HFFc6 (cell line): ENCODE data around the gene ADAM8. TPM values are rescaled to one million over a fixed set of nuclear protein-coding genes. Genes with fewer than 3 reads are reported as not detected.

Experiments used
- DNase-seq: peaks from one replicate; pipeline ENCODE4 v3.0.0-alpha.2; 2018
- H3K27ac Mint-ChIP-seq: 2 replicates; pipeline ENCODE4 v1.8.0; 2020; ENCODE audit warnings: mild to moderate bottlenecking, mixed read lengths
- H3K27me3 Mint-ChIP-seq: 2 replicates; pipeline ENCODE4 v1.8.0; 2021; ENCODE audit warnings: mild to moderate bottlenecking, moderate library complexity, mixed read lengths; ENCODE audit not compliant: insufficient read depth
- H3K36me3 Mint-ChIP-seq: 2 replicates; pipeline ENCODE4 v1.8.0; 2021; ENCODE audit warnings: low read depth, mixed read lengths
- H3K4me1 Mint-ChIP-seq: 2 replicates; pipeline ENCODE4 v1.8.0; 2020; ENCODE audit warnings: low read depth, mixed read lengths
- H3K4me3 Mint-ChIP-seq: 2 replicates; pipeline ENCODE4 v1.8.0; 2020; ENCODE audit warnings: mild to moderate bottlenecking, moderate library complexity, mixed read lengths
- H3K9me3 Mint-ChIP-seq: 2 replicates; pipeline ENCODE4 v1.8.0; 2020; ENCODE audit warnings: mild to moderate bottlenecking, mixed read lengths
- CTCF ChIP-seq: fragments of 200-600 bp; sonication (generic); IDR thresholded peaks from 2 replicates; pipeline ENCODE4 v1.5.0; 2021; ENCODE audit warnings: antibody characterized with exemption, mild to moderate bottlenecking
- total RNA-seq, 6 experiments: library from RNA; stranded (reverse); fragmentation: NEBNext Ultra II Directional; extraction: Animal tissue kit (Norgen Biotek cat#: 25700); gene quantifications; 2 replicates in 1 of 6; 3 replicates in 5 of 6; pipeline ENCODE4 v1.2.3, GENCODE V29; 2021

ADAM8 gene
- total RNA-seq, 6 experiments from 2014 or later, result 0.99 to 2.9 (median 1.2) TPM

- Mint-ChIP-seq H3K27ac (no peak overlapping the region), H3K4me3 (no peak overlapping the region), H3K36me3 (no peaks in the 10 kb centered on the region), H3K4me1 (peaks cover 12% of the 10 kb centered on the region), H3K9me3 (no peaks in the 10 kb centered on the region), H3K27me3 (no peaks in the 10 kb centered on the region)
- no peak for DNase-seq
- no peak for TF ChIP-seq CTCF
These were observed 980 bp downstream of the ADAM8 start for GRCh38 chr10:133275684-133276092.

GRCh38 chr10:133274751-133275683 lies 1.7 kb downstream of the ADAM8 start:
- H3K36me3 Mint-ChIP-seq, result no peaks in the 10 kb centered on the region
- TF ChIP-seq CTCF, result no peak
- DNase-seq, result no peak
- H3K9me3 Mint-ChIP-seq, result no peaks in the 10 kb centered on the region
- no peaks in the 10 kb centered on the region for H3K27me3 Mint-ChIP-seq
- no peak overlapping the region for H3K27ac Mint-ChIP-seq
- peaks cover 12% of the 10 kb centered on the region for H3K4me1 Mint-ChIP-seq
- no peak overlapping the region for H3K4me3 Mint-ChIP-seq

DNA sequence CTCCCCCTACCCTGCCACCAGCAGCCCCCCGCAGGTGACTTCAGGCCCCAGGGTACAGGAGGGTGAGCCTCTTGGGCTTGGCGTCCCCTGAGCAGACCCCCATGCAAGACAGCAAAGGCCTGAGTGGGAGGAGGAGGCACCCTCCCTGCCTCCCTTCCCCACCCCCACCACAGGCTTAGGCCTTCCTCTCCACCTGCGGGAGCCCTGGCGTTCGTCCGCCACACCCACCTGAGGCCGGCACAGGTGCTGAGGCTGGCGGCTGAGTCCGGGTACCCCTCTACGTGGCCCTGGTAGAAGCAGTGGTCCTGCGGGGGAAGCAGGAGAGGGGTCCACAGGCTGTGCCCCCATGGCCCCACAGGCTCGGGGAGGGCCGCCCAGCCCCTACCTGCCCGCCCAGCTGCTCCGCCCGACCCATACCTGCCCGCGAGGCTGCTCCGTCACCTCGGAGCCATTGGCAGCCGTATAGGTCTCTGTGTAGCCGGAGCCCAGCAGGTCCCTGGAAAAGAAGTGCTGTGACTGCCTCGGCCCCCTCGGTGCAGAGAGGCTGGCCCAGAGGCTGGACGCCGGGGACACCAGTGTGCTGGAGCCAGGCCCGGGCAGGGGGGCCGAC lies 3.0 kb downstream of the ADAM8 start:
- Mint-ChIP-seq H3K4me1 (peaks cover 8% of the 10 kb centered on the region), H3K27me3 (no peaks in the 10 kb centered on the region), H3K9me3 (no peaks in the 10 kb centered on the region), H3K4me3 (no peak overlapping the region), H3K36me3 (no peaks in the 10 kb centered on the region), H3K27ac (no peak overlapping the region)
- no peak for DNase-seq
- TF ChIP-seq CTCF, result no peak

DNA sequence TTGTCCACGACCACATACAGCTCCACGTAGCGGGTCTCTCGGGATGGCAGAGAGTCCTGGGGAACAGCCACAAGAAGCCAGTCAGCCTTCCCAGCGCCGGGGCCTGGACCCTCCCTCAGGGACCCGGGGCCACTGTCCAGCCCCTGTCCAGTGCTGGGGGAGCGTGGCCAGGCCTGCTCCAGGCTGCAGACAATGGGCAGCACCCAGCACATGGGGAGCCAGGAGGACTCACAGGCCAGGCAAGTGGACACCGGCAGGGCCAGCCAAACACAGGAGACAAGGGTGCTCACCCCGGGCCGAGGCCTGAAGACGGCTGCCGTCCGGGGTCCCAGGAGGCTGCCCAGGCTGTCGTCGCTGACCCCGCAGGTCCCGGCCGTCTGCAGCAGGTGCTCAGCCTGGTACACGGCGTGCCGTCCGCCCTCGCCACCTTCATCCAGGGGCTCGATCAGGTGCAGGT lies 3.7 kb downstream of the ADAM8 start:
- no peaks in the 10 kb centered on the region for H3K36me3 Mint-ChIP-seq
- no peak for DNase-seq
- H3K4me1 Mint-ChIP-seq, result peaks cover 2% of the 10 kb centered on the region
- no peaks in the 10 kb centered on the region for H3K27me3 Mint-ChIP-seq
- H3K9me3 Mint-ChIP-seq, result no peaks in the 10 kb centered on the region
- H3K27ac Mint-ChIP-seq, result no peak overlapping the region
- no peak overlapping the region for H3K4me3 Mint-ChIP-seq
- no peak for TF ChIP-seq CTCF

- no peak for TF ChIP-seq CTCF
- Mint-ChIP-seq H3K36me3 (no peaks in the 10 kb centered on the region), H3K4me3 (no peak overlapping the region), H3K27ac (no peak overlapping the region), H3K9me3 (no peaks in the 10 kb centered on the region), H3K4me1 (no peaks in the 10 kb centered on the region), H3K27me3 (no peaks in the 10 kb centered on the region)
- DNase-seq, result no peak
These were observed 4.2 kb downstream of the ADAM8 start for GRCh38 chr10:133272301-133272963.
